Kidney capillary endothelial cell (primary cell): Measurements from ENCODE around the gene ERVFRD-1.

Source experiments
- DNase-seq: peaks from one replicate; pipeline ENCODE4 v3.0.0-alpha.2; 2018; ENCODE audit warnings: low spot score

The ERVFRD-1 gene, protein sequence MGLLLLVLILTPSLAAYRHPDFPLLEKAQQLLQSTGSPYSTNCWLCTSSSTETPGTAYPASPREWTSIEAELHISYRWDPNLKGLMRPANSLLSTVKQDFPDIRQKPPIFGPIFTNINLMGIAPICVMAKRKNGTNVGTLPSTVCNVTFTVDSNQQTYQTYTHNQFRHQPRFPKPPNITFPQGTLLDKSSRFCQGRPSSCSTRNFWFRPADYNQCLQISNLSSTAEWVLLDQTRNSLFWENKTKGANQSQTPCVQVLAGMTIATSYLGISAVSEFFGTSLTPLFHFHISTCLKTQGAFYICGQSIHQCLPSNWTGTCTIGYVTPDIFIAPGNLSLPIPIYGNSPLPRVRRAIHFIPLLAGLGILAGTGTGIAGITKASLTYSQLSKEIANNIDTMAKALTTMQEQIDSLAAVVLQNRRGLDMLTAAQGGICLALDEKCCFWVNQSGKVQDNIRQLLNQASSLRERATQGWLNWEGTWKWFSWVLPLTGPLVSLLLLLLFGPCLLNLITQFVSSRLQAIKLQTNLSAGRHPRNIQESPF

DNA sequence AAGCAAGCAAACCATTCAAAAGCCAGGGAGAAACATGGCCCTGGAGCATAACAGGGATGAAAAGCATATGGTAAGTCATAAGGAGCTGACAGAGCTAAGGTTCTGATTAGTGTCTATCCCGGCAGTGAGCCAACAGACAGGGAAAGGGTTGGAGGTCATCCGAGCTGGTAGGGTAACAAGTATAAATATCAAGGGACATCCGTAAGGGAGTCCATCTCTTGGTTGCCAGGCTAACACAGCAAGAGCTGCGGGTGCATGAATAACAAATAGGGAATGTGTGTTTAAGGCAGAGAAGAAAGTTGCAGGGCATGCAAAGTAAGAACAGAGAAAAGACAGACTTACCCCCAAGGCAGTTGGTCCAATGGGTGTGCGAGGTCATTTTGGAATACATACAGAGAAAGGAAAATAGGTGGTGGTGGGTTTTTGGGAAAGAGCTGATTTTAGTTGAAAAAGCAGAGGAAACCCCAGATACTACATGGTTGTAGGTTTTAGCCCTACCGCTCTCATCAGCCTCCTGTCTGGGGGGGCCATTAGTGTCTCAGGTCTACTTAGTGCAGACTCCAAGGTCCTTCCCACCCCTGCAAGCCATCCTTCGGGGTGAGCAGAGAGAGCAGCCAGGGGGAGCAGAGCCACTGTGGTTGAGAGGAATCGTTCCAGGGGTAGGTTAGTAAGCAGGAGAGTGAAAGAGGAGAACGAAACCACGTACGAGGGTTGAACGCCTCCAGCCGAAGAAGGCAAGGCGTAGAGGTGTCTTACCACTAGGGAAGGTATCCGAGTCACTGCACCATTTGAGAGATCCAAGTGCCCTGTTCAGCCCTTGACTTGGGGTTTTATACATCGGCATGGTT, at the start of gene ERVFRD-1:
ERVFRD-1 (minus strand) TSS at position 805 of the 848 bp plus-strand sequence. CDS start 6,415 bp downstream, outside the sequence.
- no peak for DNase-seq

DNA sequence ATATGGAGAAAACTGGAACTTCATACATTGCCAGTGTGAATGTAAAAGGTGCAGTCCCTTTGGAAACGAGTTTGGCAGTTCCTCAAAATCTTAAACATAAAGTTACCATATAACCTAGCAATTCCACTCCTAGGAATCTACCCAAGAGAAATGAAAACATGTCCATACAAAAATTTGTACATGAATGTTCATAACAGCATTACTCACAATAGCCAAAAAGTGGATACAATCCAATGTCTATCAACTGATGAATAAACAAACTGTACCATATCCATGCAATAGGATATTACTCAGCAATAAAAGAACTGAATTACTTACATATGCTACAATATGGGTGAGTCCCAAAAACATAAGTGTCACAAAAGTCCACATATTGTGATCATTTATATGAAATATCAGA, 48.7 kb upstream of the ERVFRD-1 start:
- DNase-seq = no peak

DNA sequence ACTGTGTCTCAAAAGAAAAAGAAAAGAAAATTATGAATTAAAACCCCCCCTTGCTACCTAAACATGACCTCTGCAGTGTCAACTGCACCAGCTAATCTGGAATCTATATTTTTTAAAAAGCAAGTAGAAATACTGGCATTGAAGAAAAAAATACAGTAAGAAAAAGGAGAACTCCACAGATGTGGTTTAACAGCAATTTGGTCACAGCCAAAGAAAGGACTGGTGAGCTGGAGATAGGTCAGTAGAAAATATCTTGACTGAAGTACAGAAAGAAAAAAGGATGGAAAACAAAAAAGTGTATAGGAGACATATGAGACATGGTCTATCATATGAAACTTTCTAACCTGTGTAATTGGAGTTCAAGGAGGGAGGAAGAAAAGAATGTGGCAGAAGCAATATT, 44.1 kb upstream of the ERVFRD-1 start:
- no peak for DNase-seq

DNA sequence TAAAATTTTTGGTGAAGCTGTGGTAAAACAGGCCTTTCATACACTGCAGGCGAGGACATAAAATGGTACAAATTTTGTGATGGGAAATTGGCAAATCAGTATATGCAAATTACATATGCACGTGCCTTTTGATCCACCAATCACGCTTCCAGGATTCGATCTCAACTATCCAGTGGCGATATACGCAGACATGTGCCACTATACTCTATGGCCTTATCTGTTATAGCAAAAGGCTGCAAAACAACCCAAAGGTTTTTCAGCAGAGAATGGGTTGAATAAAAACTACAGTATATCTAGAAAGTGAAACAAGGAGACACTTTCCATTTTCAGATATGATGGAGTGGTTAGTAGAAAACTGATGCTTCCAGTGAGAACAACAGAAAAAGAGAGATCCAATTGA, 41.9 kb upstream of the ERVFRD-1 start:
- DNase-seq = no peak

DNA sequence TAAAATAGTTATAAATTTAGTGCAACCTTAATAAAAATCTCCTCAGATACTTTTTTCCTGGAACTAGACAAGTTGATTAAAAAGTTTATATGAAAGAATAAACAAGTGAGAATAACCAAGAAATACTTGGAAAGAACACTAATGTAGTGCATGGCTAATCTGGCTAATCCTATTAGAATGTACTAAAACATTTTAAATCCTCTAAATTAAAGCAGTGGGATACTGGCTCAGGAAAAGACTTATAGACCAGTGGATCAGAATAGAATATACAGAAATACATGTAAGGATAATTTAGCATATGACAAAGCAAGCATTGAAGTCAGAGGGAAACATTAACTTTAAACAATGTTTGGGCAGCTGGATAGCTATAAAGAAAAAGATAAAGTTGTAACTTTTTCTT, 41.1 kb upstream of the ERVFRD-1 start:
- DNase-seq = no peak

DNA sequence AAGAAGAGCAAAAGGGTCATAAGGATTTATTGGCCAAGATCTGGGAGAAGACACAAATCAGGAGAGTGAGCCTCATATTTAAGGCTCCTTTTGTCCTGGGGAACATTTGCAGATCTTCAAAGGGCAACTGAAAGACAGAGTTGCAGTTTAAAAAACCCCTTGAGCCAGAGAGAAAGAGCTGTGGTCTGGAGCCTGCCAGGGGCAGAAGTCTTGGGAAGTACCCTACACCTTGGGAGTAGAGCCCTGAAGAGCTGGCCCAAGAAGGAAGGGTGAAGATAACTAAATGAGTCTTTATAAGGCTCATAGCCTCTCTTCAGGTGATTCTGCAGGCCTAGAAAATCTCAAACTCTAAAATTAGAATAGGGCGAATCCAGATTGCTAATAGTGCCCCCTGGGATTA, 40.0 kb upstream of the ERVFRD-1 start:
- DNase-seq = no peak

DNA sequence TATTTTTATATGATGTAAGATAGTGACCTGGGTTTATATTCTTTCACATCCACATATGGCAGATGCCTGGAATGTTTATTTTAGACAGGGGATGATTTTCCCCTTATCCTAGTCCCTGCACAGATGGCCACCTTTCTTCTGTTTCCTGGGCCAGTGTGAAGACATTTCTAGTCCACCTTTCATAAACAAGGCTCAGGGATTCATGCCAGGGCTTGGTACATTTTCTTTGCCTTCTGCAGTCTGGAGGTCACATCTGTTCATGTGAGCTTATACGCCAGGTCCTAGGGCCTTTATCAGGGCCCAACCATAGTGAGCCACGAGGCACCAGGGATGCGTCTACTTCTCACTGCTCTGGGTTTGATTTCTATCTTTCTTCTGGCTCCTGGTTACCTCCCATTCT, 38.0 kb upstream of the ERVFRD-1 start:
- no peak for DNase-seq

DNA sequence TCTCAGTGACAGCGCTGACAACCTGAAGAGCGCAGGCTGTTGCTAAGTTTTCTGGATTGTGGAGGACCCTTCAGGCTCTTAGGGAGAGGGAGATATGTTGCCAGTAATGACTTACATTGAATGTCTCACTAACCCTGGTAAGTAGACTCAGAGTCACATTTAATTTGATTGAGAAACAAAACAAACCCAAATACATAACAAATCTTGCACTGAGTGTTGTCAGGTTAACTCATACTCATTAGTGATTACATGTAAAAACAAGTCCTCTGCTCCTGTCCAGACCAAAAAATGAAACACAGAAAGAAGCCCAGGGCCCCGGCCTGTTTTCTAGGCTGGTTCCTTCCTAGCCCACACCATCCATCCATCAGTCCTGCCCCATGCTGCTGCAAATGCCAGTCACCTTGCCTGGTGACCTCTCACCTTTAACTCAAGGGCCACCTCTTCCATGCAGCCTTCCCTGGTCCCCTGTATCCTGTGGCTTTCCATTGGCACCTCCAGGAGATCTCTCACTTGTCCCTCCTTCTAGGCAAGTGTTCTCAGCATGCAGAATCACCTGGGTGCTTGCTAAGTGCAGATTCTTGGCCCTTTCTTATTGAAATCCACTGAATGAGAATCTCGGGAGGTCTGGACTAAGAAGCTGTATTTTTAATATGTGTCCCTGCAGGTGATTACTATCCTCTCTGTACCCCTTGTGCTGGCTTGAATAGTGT, 34.7 kb upstream of the ERVFRD-1 start:
- no peak for DNase-seq

DNA sequence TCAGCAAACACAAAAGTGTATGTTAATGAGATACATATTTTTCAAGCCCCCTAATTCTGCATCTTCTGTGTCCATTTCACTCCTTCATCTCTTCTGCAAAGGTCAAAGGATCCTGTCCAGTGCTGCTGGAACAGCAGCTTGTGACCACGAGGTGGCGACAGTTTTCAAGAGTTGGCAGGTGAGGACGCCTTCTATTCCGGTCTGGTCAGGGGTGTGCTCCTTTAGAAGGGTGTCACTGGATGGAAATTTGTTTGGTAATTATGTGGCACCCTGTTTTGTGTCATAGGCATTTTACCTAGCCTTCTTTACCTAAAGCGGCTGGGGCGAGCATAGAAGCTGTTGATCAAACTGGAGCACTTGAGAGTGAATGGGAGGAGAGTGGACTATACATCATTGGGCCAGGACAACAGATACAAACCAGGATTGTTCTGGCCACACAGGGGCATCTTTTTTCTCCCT, 32.9 kb upstream of the ERVFRD-1 start:
- DNase-seq = peak; percentile 59

DNA sequence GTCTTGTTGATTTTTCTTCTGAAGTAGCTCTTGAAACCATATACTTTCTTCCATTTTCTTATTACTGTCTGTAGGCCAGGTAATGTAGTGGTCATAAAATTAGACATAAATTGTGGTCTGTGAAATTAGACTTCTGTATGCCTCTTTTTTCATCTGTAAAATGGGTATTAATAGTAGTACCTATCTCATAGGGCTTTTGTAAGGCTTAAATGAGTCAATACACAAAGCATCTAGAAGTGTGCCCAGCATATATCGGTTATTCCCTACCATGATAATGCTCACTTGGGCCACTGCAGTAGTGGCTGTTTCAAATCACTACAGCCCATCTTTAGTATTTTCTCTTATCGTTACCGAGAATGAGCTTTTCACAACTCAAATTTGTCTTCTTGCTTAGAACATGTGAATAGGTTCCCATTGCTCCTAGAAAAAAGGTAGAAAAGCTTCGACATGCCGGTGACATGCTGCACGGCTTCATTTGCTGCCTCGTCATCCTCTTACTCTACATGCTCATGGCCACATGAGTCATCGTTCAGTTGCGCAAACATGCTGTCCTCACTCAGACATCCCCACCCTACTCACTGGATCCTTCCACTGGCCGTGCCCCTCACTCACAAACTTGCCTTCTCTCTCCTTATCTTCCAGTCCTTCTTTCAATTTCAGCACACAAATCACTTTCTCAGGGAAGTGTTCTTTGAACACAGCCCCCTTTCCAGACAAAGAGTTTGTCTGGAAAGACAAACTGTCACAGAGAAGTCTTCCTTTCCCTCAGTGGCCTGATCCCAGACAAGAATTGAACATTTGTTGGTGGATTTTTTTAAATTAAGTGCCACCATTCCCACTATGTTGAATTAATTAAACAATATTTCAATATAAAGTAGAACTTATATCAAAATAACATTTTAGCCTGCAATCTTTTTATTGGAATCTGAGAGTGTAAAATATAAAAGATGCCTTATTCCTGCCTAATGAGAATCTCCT, 32.2 kb upstream of the ERVFRD-1 start:
- no peak for DNase-seq

DNA sequence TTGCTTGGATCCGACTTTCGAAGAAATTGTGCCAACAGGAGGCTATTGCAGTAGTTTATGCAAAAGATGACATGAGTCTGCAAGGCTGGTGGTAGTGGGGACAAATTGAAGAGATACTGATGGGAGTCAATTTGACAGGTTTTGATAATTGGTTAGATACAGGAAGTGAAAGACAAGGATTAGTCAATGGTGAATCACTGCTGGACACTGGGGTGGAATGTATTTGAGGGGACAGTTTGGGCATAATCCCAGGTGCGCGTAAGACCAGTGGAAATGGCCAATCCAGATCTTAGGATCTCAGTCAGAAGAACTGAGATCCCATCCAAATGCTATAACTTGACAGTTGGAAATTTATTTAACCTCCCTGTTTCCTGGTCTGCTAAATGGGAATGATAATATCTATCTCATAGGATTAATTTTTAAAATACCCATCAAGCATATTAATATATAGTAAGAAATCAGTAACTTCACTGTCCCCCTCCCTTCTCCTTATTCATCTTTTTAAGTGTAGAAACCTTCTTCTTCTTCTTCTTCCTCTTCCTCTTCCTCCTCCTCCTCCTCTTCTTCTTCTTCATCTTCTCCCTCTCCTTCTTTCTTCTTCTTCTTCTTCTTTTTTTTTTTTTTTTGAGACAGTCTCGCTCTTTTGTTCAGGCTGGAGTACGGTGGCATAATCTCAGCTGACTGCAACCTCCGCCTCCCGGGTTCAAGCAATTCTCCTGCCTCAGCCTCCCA, 30.9 kb upstream of the ERVFRD-1 start:
- no peak for DNase-seq

DNA sequence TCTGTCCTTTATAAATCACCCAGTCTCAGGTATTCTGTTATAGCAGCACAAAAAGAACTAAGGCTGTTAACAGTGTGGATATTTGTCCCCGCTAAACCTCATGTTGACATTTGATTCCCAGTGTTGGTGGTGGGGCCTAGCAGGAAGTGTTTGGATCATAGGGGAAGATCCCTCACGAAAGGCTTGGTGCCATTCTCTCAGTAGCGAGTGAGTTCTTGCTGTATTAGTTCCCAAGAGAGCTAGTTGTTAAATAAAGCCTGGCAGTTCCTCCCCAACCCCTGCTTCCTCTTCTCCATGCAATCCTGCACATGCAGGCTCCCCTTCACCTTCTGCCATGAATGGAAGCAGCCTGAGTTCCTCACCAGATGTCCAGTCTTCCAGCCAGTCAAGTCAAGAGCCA, 29.8 kb upstream of the ERVFRD-1 start:
- no peak for DNase-seq

DNA sequence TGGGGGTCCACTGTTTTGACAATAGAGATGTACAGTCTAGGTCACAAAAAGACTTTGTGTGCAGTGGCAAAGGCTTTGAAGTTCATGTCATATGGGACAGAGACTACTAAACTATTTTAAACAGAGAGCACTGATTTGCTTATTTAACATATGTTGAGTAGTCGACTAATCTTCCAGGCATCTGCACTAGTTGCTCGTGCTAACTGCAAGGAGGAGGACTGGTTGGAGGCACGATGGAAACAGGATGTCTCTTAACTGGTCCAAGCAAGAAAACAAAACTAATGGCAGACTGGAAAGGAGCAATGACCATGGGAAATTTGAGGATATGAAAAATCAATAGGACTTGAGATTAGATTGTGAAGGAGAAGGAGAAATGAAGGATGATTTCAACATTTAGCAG, 28.5 kb upstream of the ERVFRD-1 start:
- no peak for DNase-seq

DNA sequence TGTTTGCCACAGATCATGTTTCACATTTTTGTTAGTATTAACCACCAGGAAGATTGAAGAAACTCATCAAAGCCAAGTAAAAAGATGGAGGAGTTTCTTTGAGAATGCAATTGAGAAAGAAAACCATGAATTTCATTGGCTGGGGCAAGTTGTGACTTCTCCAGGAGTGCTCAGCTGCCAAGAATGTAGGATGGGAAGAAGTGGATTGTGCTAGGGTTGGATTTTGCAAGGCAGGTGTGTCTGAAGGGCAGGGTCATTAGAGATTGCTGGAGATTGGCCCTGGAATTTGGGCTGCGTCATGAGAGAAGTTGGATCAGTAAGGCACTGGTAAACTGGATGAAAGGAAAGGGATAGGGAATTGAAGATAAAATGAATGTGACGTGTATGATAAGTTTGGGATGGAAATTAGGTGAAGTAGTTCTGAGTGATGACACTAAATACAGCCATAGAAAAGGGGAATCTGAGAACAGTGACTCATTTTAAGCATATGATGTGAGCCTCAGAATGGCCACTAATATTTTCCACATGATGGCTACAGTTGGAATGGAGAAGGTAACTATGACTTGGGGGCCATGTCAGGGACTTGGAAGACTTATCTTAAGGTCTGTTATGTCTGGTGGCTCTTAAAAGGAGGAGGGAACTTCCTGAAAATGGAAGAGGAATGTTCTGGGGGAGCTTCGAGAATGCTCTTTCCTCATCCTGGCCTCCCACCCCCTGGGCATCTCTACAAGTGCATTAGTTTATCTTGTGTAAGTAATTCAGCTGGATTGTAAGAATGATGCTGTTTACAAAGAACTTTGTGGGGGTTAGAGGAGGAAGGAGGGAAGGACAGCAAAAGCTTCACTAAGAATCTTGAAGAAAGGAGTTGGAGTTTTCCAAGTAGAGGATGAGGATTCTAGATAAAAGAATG, 27.8 kb upstream of the ERVFRD-1 start:
- DNase-seq = no peak

DNA sequence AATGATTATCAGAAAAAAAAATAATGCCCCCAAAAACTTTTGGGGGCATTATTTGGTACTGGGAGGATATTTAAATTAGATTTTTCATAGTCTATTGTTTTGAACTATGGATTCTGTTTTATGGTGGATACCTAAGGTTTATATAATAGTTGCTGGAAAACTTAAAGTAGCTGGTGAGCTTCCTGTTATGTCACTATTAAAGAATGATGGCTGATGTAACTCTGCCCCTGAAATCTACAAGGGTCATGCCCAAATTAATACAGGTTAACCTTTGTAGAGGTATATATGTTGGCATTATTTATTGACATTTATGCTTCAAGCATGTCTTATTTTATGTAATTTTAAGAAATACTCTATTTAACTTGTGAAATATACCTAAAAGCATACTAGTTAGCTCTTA, 25.3 kb upstream of the ERVFRD-1 start:
- DNase-seq = no peak

DNA sequence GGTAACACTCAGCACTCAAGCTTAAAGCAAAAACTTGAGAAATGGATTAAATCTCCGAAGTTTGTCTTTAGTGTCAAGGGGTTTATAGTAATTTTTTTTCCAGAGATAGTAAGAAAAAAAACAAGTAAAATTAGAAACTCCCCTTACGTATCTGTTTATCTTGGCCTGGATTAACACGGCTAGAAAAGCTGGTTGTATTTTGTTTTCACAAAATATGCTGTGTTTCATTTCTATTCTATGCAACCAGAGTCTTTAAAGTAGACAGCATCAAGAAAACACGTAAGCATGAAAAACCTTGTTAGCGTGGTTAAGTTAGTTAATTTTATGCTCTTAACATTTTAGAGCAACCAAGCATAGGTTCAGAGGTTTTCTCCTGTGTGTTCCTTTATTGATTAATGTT, 21.8 kb upstream of the ERVFRD-1 start:
- DNase-seq = no peak

DNA sequence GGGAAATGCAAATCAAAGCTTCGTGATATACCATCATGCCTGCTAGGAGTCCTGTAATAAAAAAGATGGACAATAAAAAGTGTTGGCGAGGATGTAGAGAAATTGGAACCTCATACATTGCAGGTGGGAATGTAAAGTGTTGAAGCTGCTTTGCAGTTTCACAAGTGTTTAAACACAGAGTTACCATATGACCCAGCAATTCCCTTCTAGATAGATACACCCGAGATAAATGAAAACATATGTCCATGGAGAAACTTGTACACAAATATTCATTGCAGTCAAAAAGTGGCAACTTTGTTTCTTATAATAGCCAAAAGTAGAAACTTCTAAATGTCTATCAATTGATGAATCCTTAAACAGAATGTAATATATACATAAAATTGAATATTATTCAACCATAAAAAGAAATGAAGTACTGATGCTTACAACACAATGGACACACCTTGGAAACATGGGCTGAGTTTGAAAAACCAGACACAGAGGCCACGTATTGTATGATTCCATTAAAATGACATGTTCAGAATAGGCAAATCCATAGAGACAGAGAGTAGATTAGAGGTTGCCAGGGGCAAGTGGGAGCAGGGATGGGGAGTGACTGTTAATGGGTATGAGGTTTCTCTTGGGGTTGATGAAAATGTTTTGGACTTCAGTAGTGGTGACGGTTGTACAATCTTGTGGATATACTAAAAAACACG, 20.8 kb upstream of the ERVFRD-1 start:
- no peak for DNase-seq

DNA sequence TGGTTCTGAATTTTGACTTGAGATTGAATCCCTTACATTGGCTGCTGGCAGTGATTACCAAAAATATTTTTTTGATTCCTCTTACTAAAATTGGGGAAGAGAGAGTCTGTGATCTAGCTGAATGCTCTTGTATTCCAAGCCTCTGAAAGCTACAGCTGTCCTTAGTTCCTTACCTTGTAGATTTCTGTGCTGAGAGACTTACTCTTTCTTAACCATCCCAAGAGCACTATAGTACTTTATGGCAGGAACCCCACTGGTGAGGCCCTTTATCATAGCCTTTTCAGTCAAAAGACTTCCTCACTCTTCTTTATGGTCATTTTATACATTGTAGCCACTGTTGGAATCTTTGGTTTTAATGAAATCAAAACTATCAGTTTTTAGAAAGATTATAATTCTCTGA, 19.1 kb upstream of the ERVFRD-1 start:
- DNase-seq = no peak
